MM.1S (cell line): ENCODE measurements around the gene PIAS4.

Experiments
- DNase-seq: peaks from one replicate; pipeline ENCODE4 v3.0.0-alpha.2; 2015
- H2AFZ ChIP-seq: fragments of 300-600 bp; sonication (generic); 2 replicates; pipeline ENCODE4 v1.6.0; 2016; ENCODE audit warnings: antibody characterized with exemption, low read length
- H3F3A ChIP-seq: fragments of 300-600 bp; sonication (generic); 2 replicates; pipeline ENCODE4 v1.6.1; 2016; ENCODE audit warnings: mild to moderate bottlenecking, antibody characterized with exemption, low read length, moderate library complexity, mixed read lengths; ENCODE audit not compliant: insufficient read depth
- H3K27ac ChIP-seq: fragments of 300-600 bp; sonication (generic); 2 replicates; pipeline ENCODE4 v1.5.1; 2016; ENCODE audit warnings: mild to moderate bottlenecking, low read length
- H3K27me3 ChIP-seq: fragments of 300-600 bp; sonication (generic); replicated peaks from 2 replicates; pipeline ENCODE4 v1.6.0; 2016; ENCODE audit warnings: low read length; ENCODE audit not compliant: insufficient read depth
- H3K36me3 ChIP-seq: fragments of 300-600 bp; sonication (generic); replicated peaks from 2 replicates; pipeline ENCODE4 v1.6.1; 2016; ENCODE audit warnings: mild to moderate bottlenecking, low read length, mixed read lengths; ENCODE audit not compliant: insufficient read depth
- H3K4me1 ChIP-seq: fragments of 300-600 bp; sonication (generic); 2 replicates; pipeline ENCODE4 v1.6.1; 2016; ENCODE audit warnings: low read length, mixed read lengths
- H3K4me2 ChIP-seq: fragments of 300-600 bp; sonication (generic); 2 replicates; pipeline ENCODE4 v1.6.0; 2016; ENCODE audit warnings: low read depth, low read length
- H3K4me3 ChIP-seq: fragments of 300-600 bp; sonication (generic); 2 replicates; pipeline ENCODE4 v1.5.1; 2016; ENCODE audit warnings: low read length, mixed read lengths
- H3K79me2 ChIP-seq: fragments of 300-600 bp; sonication (generic); 2 replicates; pipeline ENCODE4 v1.6.1; 2016; ENCODE audit warnings: mixed run types, low read length, mixed read lengths
- H3K9ac ChIP-seq: fragments of 300-600 bp; sonication (generic); 2 replicates; pipeline ENCODE4 v1.6.1; 2016; ENCODE audit warnings: low read length, mixed read lengths
- H3K9me2 ChIP-seq: fragments of 300-600 bp; sonication (generic); replicated peaks from 2 replicates; pipeline ENCODE4 v1.6.1; 2016; ENCODE audit warnings: mild to moderate bottlenecking, low read length, mixed read lengths; ENCODE audit not compliant: insufficient read depth
- H3K9me3 ChIP-seq: fragments of 300-600 bp; sonication (generic); replicated peaks from 2 replicates; pipeline ENCODE4 v1.6.1; 2016; ENCODE audit warnings: mild to moderate bottlenecking, low read length, mixed read lengths; ENCODE audit not compliant: insufficient read depth
- H4K20me1 ChIP-seq: fragments of 300-600 bp; sonication (generic); 2 replicates; pipeline ENCODE4 v1.6.1; 2016; ENCODE audit warnings: mild to moderate bottlenecking, low read length, moderate library complexity, mixed read lengths; ENCODE audit not compliant: insufficient read depth
- EZH2 ChIP-seq: fragments of 300-600 bp; sonication (generic); optimal IDR thresholded peaks from 2 replicates; pipeline ENCODE3; 2017; ENCODE audit warnings: low read depth, mild to moderate bottlenecking, antibody characterized with exemption, low read length, mixed read lengths
- EZH2phosphoT487 ChIP-seq: fragments of 300-600 bp; sonication (generic); IDR thresholded peaks from 2 replicates; pipeline ENCODE4 v1.6.1; 2018; ENCODE audit warnings: antibody characterized with exemption, low read length
- TF ChIP-seq, protein P1 (sequence below): fragments of 300-600 bp; sonication (generic); IDR thresholded peaks from 2 replicates; pipeline ENCODE4 v1.5.1; 2016; ENCODE audit warnings: antibody characterized with exemption, low read length, mixed read lengths

PIAS4 gene

DNA sequence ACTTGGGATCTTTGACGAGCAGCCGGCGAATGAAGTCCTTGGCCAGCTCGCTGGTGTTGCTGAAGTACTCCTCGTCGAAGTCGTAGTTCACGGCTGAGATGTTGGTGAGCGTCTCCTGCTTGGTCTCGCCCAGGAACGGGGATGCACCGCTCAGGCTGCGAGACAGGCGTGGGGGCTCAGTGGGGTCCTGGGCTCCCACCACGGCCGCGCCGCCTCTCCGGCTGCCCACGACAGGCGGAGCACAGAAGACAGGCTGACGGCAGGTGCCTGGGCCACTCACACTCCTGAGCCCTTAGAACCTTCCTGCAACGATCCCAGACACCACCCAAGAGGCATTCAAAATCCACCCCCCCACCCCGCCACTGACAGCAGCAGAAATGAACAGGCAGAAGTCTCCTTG is 46.5 kb upstream of the PIAS4 start:
- Histone ChIP-seq H3K36me3 (peaks cover 9% of the 10 kb centered on the region), H3K9me2 (no peaks in the 10 kb centered on the region), H3K79me2 (no peaks in the 10 kb centered on the region), H3K9me3 (no peaks in the 10 kb centered on the region), H3K27ac (no peak overlapping the region), H3K4me1 (no peaks in the 10 kb centered on the region), H3K4me3 (no peak overlapping the region), H4K20me1 (no peaks in the 10 kb centered on the region; the same call in 1 of the 2 replicates), H3F3A (no peaks in the 10 kb centered on the region), H3K27me3 (no peaks in the 10 kb centered on the region), H2AFZ (no peak overlapping the region), H3K4me2 (no peak overlapping the region), H3K9ac (no peak overlapping the region)
- DNase-seq = no peak
- TF ChIP-seq EZH2 = no peak
- no peak for TF ChIP-seq EZH2phosphoT487
- TF ChIP-seq, protein P1, sequence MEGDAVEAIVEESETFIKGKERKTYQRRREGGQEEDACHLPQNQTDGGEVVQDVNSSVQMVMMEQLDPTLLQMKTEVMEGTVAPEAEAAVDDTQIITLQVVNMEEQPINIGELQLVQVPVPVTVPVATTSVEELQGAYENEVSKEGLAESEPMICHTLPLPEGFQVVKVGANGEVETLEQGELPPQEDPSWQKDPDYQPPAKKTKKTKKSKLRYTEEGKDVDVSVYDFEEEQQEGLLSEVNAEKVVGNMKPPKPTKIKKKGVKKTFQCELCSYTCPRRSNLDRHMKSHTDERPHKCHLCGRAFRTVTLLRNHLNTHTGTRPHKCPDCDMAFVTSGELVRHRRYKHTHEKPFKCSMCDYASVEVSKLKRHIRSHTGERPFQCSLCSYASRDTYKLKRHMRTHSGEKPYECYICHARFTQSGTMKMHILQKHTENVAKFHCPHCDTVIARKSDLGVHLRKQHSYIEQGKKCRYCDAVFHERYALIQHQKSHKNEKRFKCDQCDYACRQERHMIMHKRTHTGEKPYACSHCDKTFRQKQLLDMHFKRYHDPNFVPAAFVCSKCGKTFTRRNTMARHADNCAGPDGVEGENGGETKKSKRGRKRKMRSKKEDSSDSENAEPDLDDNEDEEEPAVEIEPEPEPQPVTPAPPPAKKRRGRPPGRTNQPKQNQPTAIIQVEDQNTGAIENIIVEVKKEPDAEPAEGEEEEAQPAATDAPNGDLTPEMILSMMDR = no peak

DNA sequence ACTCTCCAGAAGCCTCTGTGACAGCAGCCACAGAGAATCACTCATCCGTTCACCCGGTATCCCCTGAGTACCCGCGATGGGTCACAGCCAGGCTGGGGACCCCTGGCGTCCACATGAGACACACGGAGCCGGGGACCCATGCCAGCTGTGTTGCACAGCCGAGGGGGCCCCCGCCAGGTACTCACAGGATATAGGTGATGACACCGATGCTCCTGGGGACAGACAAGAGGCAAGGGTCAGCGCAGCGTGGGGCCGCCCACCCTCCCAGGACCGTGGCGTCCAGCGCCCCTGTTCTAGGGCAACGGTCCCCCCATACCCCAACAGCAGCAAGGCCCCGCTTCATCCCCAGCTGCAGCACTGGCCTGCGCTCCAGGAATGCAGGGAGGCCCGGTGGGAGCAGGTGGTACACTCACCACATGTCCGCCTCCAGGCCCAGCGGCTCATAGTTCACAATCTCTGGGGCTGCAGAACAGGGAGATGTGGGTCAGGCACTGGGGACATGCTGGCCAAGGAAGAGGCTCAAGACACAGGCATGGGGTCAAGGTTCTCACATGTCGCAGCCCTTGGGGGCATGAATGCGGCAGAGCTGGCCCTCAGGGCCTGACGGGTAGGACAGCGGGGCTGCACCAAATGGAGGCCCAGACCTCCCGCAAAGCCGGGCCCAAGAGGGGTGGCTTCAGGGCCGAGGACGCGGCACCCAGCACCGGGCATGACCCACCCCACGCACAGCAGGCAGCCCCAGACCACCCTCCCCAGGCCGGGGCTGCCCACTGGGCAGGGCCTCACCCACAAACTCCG is 43.9 kb upstream of the PIAS4 start:
- TF ChIP-seq EZH2phosphoT487 = no peak
- TF ChIP-seq, protein P1 = no peak
- no peak for TF ChIP-seq EZH2
- Histone ChIP-seq H2AFZ (no peak overlapping the region), H3K9ac (no peak overlapping the region), H3K9me3 (no peaks in the 10 kb centered on the region), H3K27ac (no peak overlapping the region), H3K36me3 (peaks cover 9% of the 10 kb centered on the region), H3K4me2 (no peak overlapping the region), H3K4me3 (no peak overlapping the region), H3F3A (no peaks in the 10 kb centered on the region), H4K20me1 (no peaks in the 10 kb centered on the region), H3K4me1 (no peaks in the 10 kb centered on the region), H3K9me2 (no peaks in the 10 kb centered on the region), H3K27me3 (no peaks in the 10 kb centered on the region), H3K79me2 (peaks cover 23% of the 10 kb centered on the region)
- no peak for DNase-seq

DNA sequence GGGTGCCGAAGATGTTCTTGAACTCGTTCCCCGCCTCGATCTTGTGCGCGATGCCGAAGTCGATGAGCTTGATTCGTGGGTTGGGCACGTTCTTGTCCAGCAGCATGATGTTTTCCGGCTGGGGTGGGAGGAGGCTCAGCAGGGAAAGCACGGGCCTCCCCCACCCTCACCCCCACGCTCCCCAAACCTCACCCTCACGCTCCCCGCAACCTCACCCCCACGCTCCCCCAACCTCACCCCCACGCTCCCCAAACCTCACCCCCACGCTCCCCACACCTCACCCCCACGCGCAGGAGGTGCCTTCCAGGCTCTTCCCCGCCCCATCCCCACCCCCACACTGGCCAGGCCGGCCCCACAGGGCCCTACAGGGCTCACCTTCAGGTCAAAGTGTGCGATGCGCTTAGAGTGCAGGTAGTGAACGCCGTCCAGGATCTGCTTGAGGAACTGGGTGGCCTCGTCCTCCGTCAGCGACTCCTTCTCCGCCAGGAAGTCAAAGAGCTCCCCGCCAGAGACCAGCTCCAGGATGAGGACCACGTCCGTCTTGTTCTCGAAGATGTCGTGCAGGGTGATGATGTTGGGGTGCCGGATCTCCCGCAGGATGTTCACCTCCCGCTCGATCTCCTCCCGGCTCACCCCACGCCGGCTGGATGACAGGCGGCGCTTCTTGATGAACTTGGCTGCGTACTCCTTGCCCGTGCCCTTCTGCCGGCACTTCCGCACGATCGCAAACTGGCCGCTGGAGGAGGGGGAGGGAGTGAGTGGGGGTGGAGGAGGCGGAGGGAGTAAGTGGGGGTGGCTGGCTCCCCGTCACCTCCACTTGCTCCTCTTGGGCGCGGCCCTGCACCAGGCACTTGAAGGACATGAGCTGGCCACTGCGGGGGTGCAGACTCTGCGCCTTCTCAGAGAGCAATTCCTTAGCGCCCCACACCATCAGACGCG is 43.0 kb upstream of the PIAS4 start:
- peaks cover 32% of the 10 kb centered on the region for H3K79me2 ChIP-seq
- no peaks in the 10 kb centered on the region for H3K9me2 ChIP-seq
- H3K36me3 ChIP-seq = peaks cover 9% of the 10 kb centered on the region
- no peak for TF ChIP-seq EZH2phosphoT487
- no peaks in the 10 kb centered on the region for H3K27me3 ChIP-seq
- H3K4me1 ChIP-seq = no peaks in the 10 kb centered on the region
- H3K4me3 ChIP-seq = no peak overlapping the region
- H3K4me2 ChIP-seq = no peak overlapping the region
- no peaks in the 10 kb centered on the region for H3K9me3 ChIP-seq
- no peak overlapping the region for H3K27ac ChIP-seq
- no peaks in the 10 kb centered on the region for H4K20me1 ChIP-seq
- DNase-seq = no peak
- no peak overlapping the region for H3K9ac ChIP-seq
- no peaks in the 10 kb centered on the region for H3F3A ChIP-seq
- no peak overlapping the region for H2AFZ ChIP-seq
